T-helper 1 cell treated with Interleukin-12 subunit alpha and Interleukin-12 subunit beta and Interleukin-4 antibody, amounts not matched to agents 30 μg/mL and 1 μg/mL, for 36 hours (primary cell): Measurements from ENCODE around the gene MIXL1.
"Not testable (repeated sequence)": the region's sequence is repeated elsewhere in the genome, so short reads cannot be mapped to it uniquely, and the experiment has no call there.

ENCODE experiments used
- H3K27ac Mint-ChIP-seq: one replicate; pipeline ENCODE4 v1.8.0; 2021; ENCODE audit warnings: mild to moderate bottlenecking, mixed read lengths
- H3K27me3 Mint-ChIP-seq: one replicate; pipeline ENCODE4 v1.8.0; 2021; ENCODE audit warnings: low read depth, mixed read lengths
- H3K36me3 Mint-ChIP-seq: one replicate; pipeline ENCODE4 v1.8.0; 2021; ENCODE audit warnings: low read depth, mixed read lengths
- H3K4me1 Mint-ChIP-seq: one replicate; pipeline ENCODE4 v1.8.0; 2021; ENCODE audit warnings: low read depth, mixed read lengths
- H3K4me3 Mint-ChIP-seq: one replicate; pipeline ENCODE4 v1.8.0; 2021; ENCODE audit warnings: mild to moderate bottlenecking, moderate library complexity, mixed read lengths
- H3K9me3 Mint-ChIP-seq: one replicate; pipeline ENCODE4 v1.8.0; 2021; ENCODE audit warnings: mixed read lengths

Gene MIXL1

GRCh38 chr1:226233806-226234205 is 10.3 kb downstream of the MIXL1 start:
- Mint-ChIP-seq H3K4me3 (no peak overlapping the region), H3K36me3 (peaks cover 11% of the 10 kb centered on the region), H3K9me3 (no peaks in the 10 kb centered on the region), H3K27ac (no peak overlapping the region), H3K4me1 (no peaks in the 10 kb centered on the region), H3K27me3 (no peaks in the 10 kb centered on the region)

GRCh38 chr1:226236826-226237225 is 13.4 kb downstream of the MIXL1 start:
- Mint-ChIP-seq H3K9me3 (no peaks in the 10 kb centered on the region), H3K27ac (no peak overlapping the region), H3K36me3 (peaks cover 14% of the 10 kb centered on the region), H3K4me3 (no peak overlapping the region), H3K27me3 (no peaks in the 10 kb centered on the region), H3K4me1 (no peaks in the 10 kb centered on the region)

GRCh38 chr1:226239421-226239820 is 16.0 kb downstream of the MIXL1 start:
- H3K27me3 Mint-ChIP-seq, result no peaks in the 10 kb centered on the region
- H3K36me3 Mint-ChIP-seq, result peaks cover 10% of the 10 kb centered on the region
- H3K4me3 Mint-ChIP-seq, result no peak overlapping the region
- H3K4me1 Mint-ChIP-seq, result no peaks in the 10 kb centered on the region
- H3K9me3 Mint-ChIP-seq, result no peaks in the 10 kb centered on the region
- H3K27ac Mint-ChIP-seq, result no peak overlapping the region

GRCh38 chr1:226248091-226248490 is 24.6 kb downstream of the MIXL1 start:
- H3K27ac Mint-ChIP-seq, result no peak overlapping the region
- H3K27me3 Mint-ChIP-seq, result no peaks in the 10 kb centered on the region
- H3K4me3 Mint-ChIP-seq, result no peak overlapping the region
- H3K9me3 Mint-ChIP-seq, result no peaks in the 10 kb centered on the region
- no peaks in the 10 kb centered on the region for H3K4me1 Mint-ChIP-seq
- peaks cover 2% of the 10 kb centered on the region for H3K36me3 Mint-ChIP-seq

GRCh38 chr1:226248796-226249195 is 25.3 kb downstream of the MIXL1 start:
- Mint-ChIP-seq H3K9me3 (no peaks in the 10 kb centered on the region), H3K27ac (no peak overlapping the region), H3K27me3 (no peaks in the 10 kb centered on the region), H3K4me1 (no peaks in the 10 kb centered on the region), H3K36me3 (peaks cover 2% of the 10 kb centered on the region), H3K4me3 (no peak overlapping the region)

- H3K27ac Mint-ChIP-seq, result no peak overlapping the region
- peaks cover 3% of the 10 kb centered on the region for H3K36me3 Mint-ChIP-seq
- H3K4me1 Mint-ChIP-seq, result no peaks in the 10 kb centered on the region
- H3K4me3 Mint-ChIP-seq, result no peak overlapping the region
- H3K27me3 Mint-ChIP-seq, result no peaks in the 10 kb centered on the region
- H3K9me3 Mint-ChIP-seq, result no peaks in the 10 kb centered on the region
Measured at GRCh38 chr1:226250511-226250910, 27.0 kb downstream of the MIXL1 start.

- not testable (repeated sequence) for H3K9me3 Mint-ChIP-seq, H3K27ac Mint-ChIP-seq, H3K4me3 Mint-ChIP-seq, H3K4me1 Mint-ChIP-seq, H3K27me3 Mint-ChIP-seq, H3K36me3 Mint-ChIP-seq
Measured at GRCh38 chr1:226252841-226253240, 29.4 kb downstream of the MIXL1 start.

GRCh38 chr1:226253933-226254332 is 30.5 kb downstream of the MIXL1 start:
- Mint-ChIP-seq H3K27me3 (no peaks in the 10 kb centered on the region), H3K27ac (no peak overlapping the region), H3K9me3 (no peaks in the 10 kb centered on the region), H3K36me3 (peaks cover 4% of the 10 kb centered on the region), H3K4me1 (no peaks in the 10 kb centered on the region), H3K4me3 (no peak overlapping the region)

GRCh38 chr1:226255380-226255779 is 31.9 kb downstream of the MIXL1 start:
- Mint-ChIP-seq H3K27ac (no peak overlapping the region), H3K4me3 (no peak overlapping the region), H3K27me3 (no peaks in the 10 kb centered on the region), H3K9me3 (peaks cover 13% of the 10 kb centered on the region), H3K4me1 (no peaks in the 10 kb centered on the region), H3K36me3 (peaks cover 16% of the 10 kb centered on the region)

- H3K27ac Mint-ChIP-seq, result no peak overlapping the region
- no peaks in the 10 kb centered on the region for H3K4me1 Mint-ChIP-seq
- H3K9me3 Mint-ChIP-seq, result peaks cover 24% of the 10 kb centered on the region
- peaks cover 43% of the 10 kb centered on the region for H3K36me3 Mint-ChIP-seq
- H3K27me3 Mint-ChIP-seq, result no peaks in the 10 kb centered on the region
- H3K4me3 Mint-ChIP-seq, result no peak overlapping the region
Measured at GRCh38 chr1:226261818-226262217, 38.4 kb downstream of the MIXL1 start.

GRCh38 chr1:226268421-226269124 is 45.1 kb downstream of the MIXL1 start:
- H3K4me3 Mint-ChIP-seq, result no peak overlapping the region
- H3K9me3 Mint-ChIP-seq, result no peaks in the 10 kb centered on the region
- no peak overlapping the region for H3K27ac Mint-ChIP-seq
- H3K36me3 Mint-ChIP-seq, result peaks cover 9% of the 10 kb centered on the region
- H3K27me3 Mint-ChIP-seq, result no peaks in the 10 kb centered on the region
- no peaks in the 10 kb centered on the region for H3K4me1 Mint-ChIP-seq

- not testable (repeated sequence) for H3K4me1 Mint-ChIP-seq, H3K27me3 Mint-ChIP-seq, H3K27ac Mint-ChIP-seq, H3K9me3 Mint-ChIP-seq, H3K4me3 Mint-ChIP-seq, H3K36me3 Mint-ChIP-seq
Measured at GRCh38 chr1:226272233-226272902, 48.9 kb downstream of the MIXL1 start.

GRCh38 chr1:226274138-226274537 is 50.7 kb downstream of the MIXL1 start:
- H3K4me3 Mint-ChIP-seq, result no peak overlapping the region
- no peaks in the 10 kb centered on the region for H3K9me3 Mint-ChIP-seq
- H3K4me1 Mint-ChIP-seq, result no peaks in the 10 kb centered on the region
- H3K27me3 Mint-ChIP-seq, result no peaks in the 10 kb centered on the region
- H3K36me3 Mint-ChIP-seq, result peaks cover 6% of the 10 kb centered on the region
- no peak overlapping the region for H3K27ac Mint-ChIP-seq

GRCh38 chr1:226276077-226276682 is 52.7 kb downstream of the MIXL1 start:
- H3K27me3 Mint-ChIP-seq, result no peaks in the 10 kb centered on the region
- peaks cover 12% of the 10 kb centered on the region for H3K36me3 Mint-ChIP-seq
- H3K9me3 Mint-ChIP-seq, result no peaks in the 10 kb centered on the region
- H3K4me1 Mint-ChIP-seq, result no peaks in the 10 kb centered on the region
- no peak overlapping the region for H3K27ac Mint-ChIP-seq
- no peak overlapping the region for H3K4me3 Mint-ChIP-seq
